HG02943 (cell line): ENCODE data around the gene PLXDC1.

Experiments
- ATAC-seq: cut with Tn5 transposase; IDR thresholded peaks from one replicate; pipeline ENCODE4 v1.9.1; 2021; ENCODE audit warnings: mild to moderate bottlenecking, low read depth, moderate library complexity; ENCODE audit not compliant: unreplicated experiment

The PLXDC1 gene

GRCh38 chr17:39158623-39159022 is 7.2 kb upstream of the PLXDC1 start:
- ATAC-seq: no peak

GRCh38 chr17:39156491-39156890 is 5.1 kb upstream of the PLXDC1 start:
- ATAC-seq: no peak

- no peak for ATAC-seq
These were observed 4.2 kb upstream of the PLXDC1 start for GRCh38 chr17:39155654-39156053.

GRCh38 chr17:39153599-39154051 is 2.2 kb upstream of the PLXDC1 start:
- ATAC-seq: peak; percentile 36

GRCh38 chr17:39151943-39152818 is 744 bp upstream of the PLXDC1 start:
- no peak for ATAC-seq

- no peak for ATAC-seq
These were observed 665 bp downstream of the PLXDC1 start for GRCh38 chr17:39150795-39151149.

- no peak for ATAC-seq
These were observed 1.3 kb downstream of the PLXDC1 start for GRCh38 chr17:39150104-39150634.

- ATAC-seq: no peak
These were observed 3.9 kb downstream of the PLXDC1 start for GRCh38 chr17:39147221-39148185.

- ATAC-seq: no peak
These were observed 5.2 kb downstream of the PLXDC1 start for GRCh38 chr17:39146273-39146672.

- no peak for ATAC-seq
These were observed 6.3 kb downstream of the PLXDC1 start for GRCh38 chr17:39145143-39145542.

- no peak for ATAC-seq
These were observed 7.0 kb downstream of the PLXDC1 start for GRCh38 chr17:39144416-39144840.

GRCh38 chr17:39143552-39144093 is 7.8 kb downstream of the PLXDC1 start:
- no peak for ATAC-seq

- no peak for ATAC-seq
These were observed 9.3 kb downstream of the PLXDC1 start for GRCh38 chr17:39141915-39142664.

- no peak for ATAC-seq
These were observed 10.1 kb downstream of the PLXDC1 start for GRCh38 chr17:39141294-39141693.

- no peak for ATAC-seq
These were observed 11.9 kb downstream of the PLXDC1 start for GRCh38 chr17:39139561-39139960.

GRCh38 chr17:39139161-39139511 is 12.3 kb downstream of the PLXDC1 start:
- ATAC-seq: no peak

- ATAC-seq: no peak
These were observed 12.8 kb downstream of the PLXDC1 start for GRCh38 chr17:39138431-39139160.

- no peak for ATAC-seq
These were observed 16.6 kb downstream of the PLXDC1 start for GRCh38 chr17:39134878-39135277.

GRCh38 chr17:39132192-39132610 is 19.2 kb downstream of the PLXDC1 start:
- no peak for ATAC-seq
